AG04450 (cell line): ENCODE results near the gene WASL. TPM values are rescaled to one million over a fixed set of nuclear protein-coding genes. Genes with fewer than 3 reads are reported as not detected.
A peak's percentile ranks its signal among the peaks of the same experiment; 100 is the strongest.

Source experiments
- CTCF ChIA-PET: fragments of 300-600, 350-600 bp; formaldehyde crosslinking; extraction: SDS; loops from one replicate; lab custom pipeline; 2022; ENCODE audit warnings: antibody characterized with exemption, inconsistent platforms; lab: Charles Lee
- POLR2A ChIA-PET: fragments of 350-600 bp; formaldehyde crosslinking; extraction: SDS; loops from one replicate; lab custom pipeline; 2021; ENCODE audit warnings: antibody characterized with exemption, inconsistent platforms; lab: Yijun Ruan, JAX
- DNase-seq: peaks from one replicate; pipeline ENCODE4 v3.0.0-alpha.2; 2011; ENCODE audit warnings: low read depth, low spot score
- H3K27ac ChIP-seq: one replicate; pipeline ENCODE4 v1.5.1; 2012; ENCODE audit warnings: low read depth, low read length, control low read depth
- H3K27me3 ChIP-seq: one replicate; pipeline ENCODE4 v1.6.0; 2012; ENCODE audit warnings: low read length; ENCODE audit not compliant: control insufficient read depth, insufficient read depth
- H3K4me3 ChIP-seq: 2 replicates; pipeline ENCODE4 v1.5.1; 2011; ENCODE audit warnings: mild to moderate bottlenecking, low read depth, low read length, control low read depth
- H3K9me3 ChIP-seq: 2 replicates; pipeline ENCODE4 v1.5.1; 2012; ENCODE audit warnings: low read length; ENCODE audit not compliant: control insufficient read depth, insufficient read depth
- CTCF ChIP-seq: IDR thresholded peaks from 2 replicates; pipeline ENCODE4 v1.5.1; 2011; ENCODE audit warnings: low read depth, low read length, control low read depth, inconsistent platforms
- polyA plus RNA-seq: library from polyadenylated mRNA; depleted of rRNA; stranded (reverse); fragments of >200 nt; gene quantifications from 2 replicates; pipeline ENCODE4 v1.2.3, GENCODE V29; 2011

The WASL gene
- polyA plus RNA-seq, 1 experiment = 11.9 TPM

DNA sequence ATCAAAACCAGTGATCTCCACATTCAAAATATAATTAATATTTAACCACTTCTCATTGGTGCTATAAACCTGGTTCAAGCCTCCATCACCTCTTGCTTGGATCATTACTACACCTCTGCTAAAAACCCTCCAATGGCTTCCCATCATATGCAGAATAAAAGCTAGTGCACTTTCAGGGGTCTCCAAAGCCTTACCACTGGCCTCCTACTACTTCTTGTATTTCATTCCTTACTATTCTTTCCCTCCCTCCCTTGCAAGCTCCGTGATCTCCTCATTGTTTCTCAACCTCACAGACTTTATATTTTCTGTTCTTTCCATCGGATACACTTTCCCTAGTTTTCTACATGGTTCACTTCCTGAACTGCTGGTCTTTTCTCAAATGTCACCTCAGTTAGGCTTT, 61.6 kb downstream of the WASL start:
- no peak overlapping the region for H3K4me3 ChIP-seq
- CTCF ChIA-PET = interaction anchor here (1.7 to 2.3 kb wide), 2 partner anchors 178 to 179 kb away, joined by 7 to 12 read pairs; no protein-coding TSS in a partner anchor
- no peak overlapping the region for H3K27ac ChIP-seq
- no peak for TF ChIP-seq CTCF
- H3K27me3 ChIP-seq = no peaks in the 10 kb centered on the region
- POLR2A ChIA-PET = no interaction called here
- H3K9me3 ChIP-seq = no peaks in the 10 kb centered on the region
- no peak for DNase-seq

GRCh38 chr7:123682690-123683089, 66.1 kb downstream of the WASL start:
- no peak overlapping the region for H3K27ac ChIP-seq
- H3K9me3 ChIP-seq = no peaks in the 10 kb centered on the region
- POLR2A ChIA-PET = interaction anchor here (1.0 to 1.2 kb wide), 2 partner anchors 63 to 66 kb away, joined by 3 read pairs; partner anchors contain the start of gene WASL
- peak; percentile 61 for TF ChIP-seq CTCF
- CTCF ChIA-PET = interaction anchor here (0.6 to 2.8 kb wide), 38 partner anchors 8 to 620 kb away, joined by 3 to 29 read pairs (median 5); partner anchors contain the start of genes NDUFA5 and WASL
- H3K27me3 ChIP-seq = no peaks in the 10 kb centered on the region
- no peak overlapping the region for H3K4me3 ChIP-seq
- DNase-seq = peak; percentile 38

GRCh38 chr7:123681561-123681960, 67.2 kb downstream of the WASL start:
- TF ChIP-seq CTCF = no peak
- no peaks in the 10 kb centered on the region for H3K9me3 ChIP-seq
- no peak for DNase-seq
- ChIA-PET POLR2A (interaction anchor here (1.2 kb wide), 1 partner anchor 67 kb away, joined by 3 read pairs; the partner anchor contains the start of gene WASL), CTCF (interaction anchor here (0.5 to 2.8 kb wide), 19 partner anchors 9 to 205 kb away, joined by 3 to 29 read pairs (median 6); partner anchors contain the start of gene IQUB)
- no peak overlapping the region for H3K4me3 ChIP-seq
- no peak overlapping the region for H3K27ac ChIP-seq
- no peaks in the 10 kb centered on the region for H3K27me3 ChIP-seq

- DNase-seq = no peak
- H3K4me3 ChIP-seq = no peak overlapping the region
- no peaks in the 10 kb centered on the region for H3K9me3 ChIP-seq
- no peaks in the 10 kb centered on the region for H3K27me3 ChIP-seq
- TF ChIP-seq CTCF = no peak
- ChIA-PET CTCF (interaction anchor here (0.9 to 2.8 kb wide), 6 partner anchors 44 to 191 kb away, joined by 4 to 29 read pairs (median 20); no protein-coding TSS in a partner anchor), POLR2A (no interaction called here)
- no peak overlapping the region for H3K27ac ChIP-seq
Measured at GRCh38 chr7:123680580-123680979, 68.2 kb downstream of the WASL start.

DNA sequence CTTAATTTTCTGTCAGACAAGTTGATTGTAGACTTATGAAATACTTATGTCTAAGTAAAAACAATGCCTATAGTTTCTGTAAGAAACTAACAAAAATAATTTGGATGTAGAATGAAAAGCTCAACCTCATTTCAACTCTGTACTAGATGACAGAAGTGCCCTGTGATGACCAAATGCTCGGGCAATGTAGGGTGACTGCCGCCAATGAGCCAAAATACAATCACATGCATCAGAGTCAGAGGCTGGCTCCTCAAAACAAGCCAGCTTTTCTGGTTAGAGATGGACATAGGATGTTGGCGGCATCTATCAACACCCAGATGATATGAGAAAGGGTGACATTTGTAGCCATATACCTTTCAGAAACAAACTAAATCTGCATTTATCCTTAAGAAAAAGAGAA, 69.2 kb downstream of the WASL start:
- TF ChIP-seq CTCF = no peak
- ChIA-PET CTCF (interaction anchor here (1.0 to 1.5 kb wide), 3 partner anchors 118 to 192 kb away, joined by 3 to 5 read pairs (median 4); no protein-coding TSS in a partner anchor), POLR2A (no interaction called here)

More for the DNA sequence above, 69.2 kb downstream of the WASL start:
- no peak for DNase-seq
- no peaks in the 10 kb centered on the region for H3K9me3 ChIP-seq
- no peaks in the 10 kb centered on the region for H3K27me3 ChIP-seq
- H3K4me3 ChIP-seq = no peak overlapping the region
- no peak overlapping the region for H3K27ac ChIP-seq
